PC-9 (cell line): ENCODE results near the gene GFY.

Experiments used
- EZH2 ChIP-seq: fragments of 200-600 bp; sonication (generic); IDR thresholded peaks from 2 replicates; pipeline ENCODE4 v1.8.0; 2017; ENCODE audit warnings: antibody characterized with exemption, low read depth
- TF ChIP-seq, protein P1 (sequence below): fragments of 200-600 bp; sonication (generic); conservative IDR thresholded peaks from 2 replicates; pipeline ENCODE4 v1.6.1; 2017; ENCODE audit warnings: mixed run types, antibody characterized with exemption, mild to moderate bottlenecking, moderate library complexity

DNA sequence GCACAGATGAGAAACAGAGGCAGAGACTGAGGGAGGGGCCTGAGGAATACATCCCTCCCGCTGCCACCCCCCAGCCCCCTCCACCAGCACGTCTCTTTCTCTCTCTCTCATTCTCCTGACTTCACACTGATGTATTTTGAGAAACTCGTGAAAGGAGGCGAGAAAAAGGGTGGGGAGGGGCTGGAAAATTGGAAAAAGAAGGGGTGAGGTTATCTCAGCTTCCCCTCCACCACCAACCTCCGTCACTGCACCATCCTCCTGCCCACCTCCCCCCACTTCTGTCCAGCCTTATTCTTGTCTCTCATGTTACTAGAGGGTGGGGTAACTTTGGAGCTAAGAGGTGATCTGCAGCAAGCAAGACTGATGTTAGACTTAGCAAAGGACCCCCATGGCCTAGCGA, 14.6 kb downstream of the GFY start:
- TF ChIP-seq, protein P1, sequence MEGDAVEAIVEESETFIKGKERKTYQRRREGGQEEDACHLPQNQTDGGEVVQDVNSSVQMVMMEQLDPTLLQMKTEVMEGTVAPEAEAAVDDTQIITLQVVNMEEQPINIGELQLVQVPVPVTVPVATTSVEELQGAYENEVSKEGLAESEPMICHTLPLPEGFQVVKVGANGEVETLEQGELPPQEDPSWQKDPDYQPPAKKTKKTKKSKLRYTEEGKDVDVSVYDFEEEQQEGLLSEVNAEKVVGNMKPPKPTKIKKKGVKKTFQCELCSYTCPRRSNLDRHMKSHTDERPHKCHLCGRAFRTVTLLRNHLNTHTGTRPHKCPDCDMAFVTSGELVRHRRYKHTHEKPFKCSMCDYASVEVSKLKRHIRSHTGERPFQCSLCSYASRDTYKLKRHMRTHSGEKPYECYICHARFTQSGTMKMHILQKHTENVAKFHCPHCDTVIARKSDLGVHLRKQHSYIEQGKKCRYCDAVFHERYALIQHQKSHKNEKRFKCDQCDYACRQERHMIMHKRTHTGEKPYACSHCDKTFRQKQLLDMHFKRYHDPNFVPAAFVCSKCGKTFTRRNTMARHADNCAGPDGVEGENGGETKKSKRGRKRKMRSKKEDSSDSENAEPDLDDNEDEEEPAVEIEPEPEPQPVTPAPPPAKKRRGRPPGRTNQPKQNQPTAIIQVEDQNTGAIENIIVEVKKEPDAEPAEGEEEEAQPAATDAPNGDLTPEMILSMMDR = no peak
- TF ChIP-seq EZH2 = no peak
